SK-N-SH treated with all-trans-retinoic acid at 6 μM for 48 hours (cell line): ENCODE data around the gene NOL3.

ENCODE experiments used
- ATAC-seq: fragments of 200-7000 bp; cut with Tn5 transposase; 3 replicates; pipeline ENCODE4 v1.9.1; 2020; ENCODE audit warnings: mild to moderate bottlenecking, moderate library complexity
- ARNTL ChIP-seq: fragments of 450-650 bp; formaldehyde crosslinking; IDR thresholded peaks from 2 replicates; pipeline ENCODE4 v1.5.0; 2020; ENCODE audit warnings: low read depth, mild to moderate bottlenecking, moderate library complexity, borderline replicate concordance
- BACH2 ChIP-seq: fragments of 250-450 bp; sonication (Bioruptor Pico); IDR thresholded peaks from 2 replicates; pipeline ENCODE4 v1.9.0; 2021; ENCODE audit warnings: mild to moderate bottlenecking, borderline replicate concordance
- CREB5 ChIP-seq: fragments of 250-450 bp; sonication (Bioruptor Pico); IDR thresholded peaks from 2 replicates; pipeline ENCODE4 v1.5.1; 2020; ENCODE audit warnings: low read depth, mild to moderate bottlenecking, moderate library complexity
- GLIS3 ChIP-seq: fragments of 250-450 bp; sonication (Bioruptor Pico); IDR thresholded peaks from 2 replicates; pipeline ENCODE4 v1.5.0; 2020; ENCODE audit warnings: mild to moderate bottlenecking, moderate library complexity
- ISL1 ChIP-seq: fragments of 250-450 bp; sonication (Bioruptor Pico); IDR thresholded peaks from 2 replicates; pipeline ENCODE4 v2.1.2; 2022; ENCODE audit warnings: mild to moderate bottlenecking, moderate library complexity
- PATZ1 ChIP-seq: fragments of 250-450 bp; sonication (Bioruptor Pico); IDR thresholded peaks from 2 replicates; pipeline ENCODE4 v1.8.0; 2020; ENCODE audit warnings: mild to moderate bottlenecking, moderate library complexity, borderline replicate concordance
- POU6F1 ChIP-seq: fragments of 250-450 bp; sonication (Bioruptor Pico); IDR thresholded peaks from 2 replicates; pipeline ENCODE4 v1.8.0; 2021; ENCODE audit warnings: low read depth, mild to moderate bottlenecking, moderate library complexity, borderline replicate concordance
- PPARA ChIP-seq: fragments of 250-450 bp; sonication (Bioruptor Pico); IDR thresholded peaks from 2 replicates; pipeline ENCODE4 v1.5.0; 2020; ENCODE audit warnings: mild to moderate bottlenecking, borderline replicate concordance
- SNAI2 ChIP-seq: fragments of 250-450 bp; sonication (Bioruptor Pico); IDR thresholded peaks from 2 replicates; pipeline ENCODE4 v1.5.0; 2020; ENCODE audit warnings: mild to moderate bottlenecking, moderate library complexity
- TCF4 ChIP-seq: fragments of 250-450 bp; sonication (Bioruptor Pico); IDR thresholded peaks from 2 replicates; pipeline ENCODE4 v1.8.0; 2021; ENCODE audit warnings: mild to moderate bottlenecking, moderate library complexity, borderline replicate concordance
- TOX ChIP-seq: fragments of 250-450 bp; sonication (Bioruptor Pico); IDR thresholded peaks from 2 replicates; pipeline ENCODE4 v1.8.0; 2021; ENCODE audit warnings: mild to moderate bottlenecking, moderate library complexity, borderline replicate concordance
- TSHZ2 ChIP-seq: fragments of 250-450 bp; sonication (Bioruptor Pico); IDR thresholded peaks from 2 replicates; pipeline ENCODE4 v1.5.0; 2020; ENCODE audit warnings: mild to moderate bottlenecking, moderate library complexity
- ZFP3 ChIP-seq: fragments of 250-450 bp; sonication (Bioruptor Pico); IDR thresholded peaks from 2 replicates; pipeline ENCODE4 v1.5.0; 2020; ENCODE audit warnings: mild to moderate bottlenecking, moderate library complexity
- ZFP30 ChIP-seq: fragments of 450-650 bp; formaldehyde crosslinking; IDR thresholded peaks from 2 replicates; pipeline ENCODE4 v1.5.0; 2022; ENCODE audit warnings: mild to moderate bottlenecking, moderate library complexity
- ZNF70 ChIP-seq: fragments of 450-650 bp; formaldehyde crosslinking; IDR thresholded peaks from 2 replicates; pipeline ENCODE4 v1.5.0; 2020; ENCODE audit warnings: mild to moderate bottlenecking, moderate library complexity
- TF ChIP-seq, protein P1 (sequence below): fragments of 250-450 bp; sonication (Bioruptor Pico); IDR thresholded peaks from 2 replicates; pipeline ENCODE4 v1.5.1; 2021; ENCODE audit warnings: mild to moderate bottlenecking, moderate library complexity

Gene NOL3

GRCh38 chr16:67183627-67184452 lies 13.5 kb downstream of the NOL3 start, which contains the start of gene MATCAP1:
TSS of gene MATCAP1 (minus strand) at chr16:67183963. CDS start at chr16:67180610, 3,353 bp downstream.
- peak; percentile 86 for ATAC-seq
- TF ChIP-seq TSHZ2: peak; percentile 31; the same call in 1 of the 2 replicates
- TF ChIP-seq ZFP30 (CRISPR knock-in tag): no peak
- no peak for TF ChIP-seq ZFP3 (CRISPR knock-in tag)
- no peak for TF ChIP-seq PATZ1
- TF ChIP-seq, all 23 proteins: peak for 1

GRCh38 chr16:67184453-67184994 lies 14.2 kb downstream of the NOL3 start:
- ATAC-seq: peak; percentile 26
- no peak for TF ChIP-seq POU6F1 (CRISPR knock-in tag)
- TF ChIP-seq, all 23 proteins: peak for 0

- no peak for TF ChIP-seq TCF4 (CRISPR knock-in tag)
- TF ChIP-seq, protein P1, sequence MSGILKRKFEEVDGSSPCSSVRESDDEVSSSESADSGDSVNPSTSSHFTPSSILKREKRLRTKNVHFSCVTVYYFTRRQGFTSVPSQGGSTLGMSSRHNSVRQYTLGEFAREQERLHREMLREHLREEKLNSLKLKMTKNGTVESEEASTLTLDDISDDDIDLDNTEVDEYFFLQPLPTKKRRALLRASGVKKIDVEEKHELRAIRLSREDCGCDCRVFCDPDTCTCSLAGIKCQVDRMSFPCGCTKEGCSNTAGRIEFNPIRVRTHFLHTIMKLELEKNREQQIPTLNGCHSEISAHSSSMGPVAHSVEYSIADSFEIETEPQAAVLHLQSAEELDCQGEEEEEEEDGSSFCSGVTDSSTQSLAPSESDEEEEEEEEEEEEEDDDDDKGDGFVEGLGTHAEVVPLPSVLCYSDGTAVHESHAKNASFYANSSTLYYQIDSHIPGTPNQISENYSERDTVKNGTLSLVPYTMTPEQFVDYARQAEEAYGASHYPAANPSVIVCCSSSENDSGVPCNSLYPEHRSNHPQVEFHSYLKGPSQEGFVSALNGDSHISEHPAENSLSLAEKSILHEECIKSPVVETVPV (CRISPR knock-in tag): no peak
- no peak for TF ChIP-seq ISL1
- TF ChIP-seq BACH2 (CRISPR knock-in tag): no peak
- TF ChIP-seq SNAI2 (CRISPR knock-in tag): no peak
- no peak for TF ChIP-seq TSHZ2
- no peak for TF ChIP-seq ZFP3 (CRISPR knock-in tag)
- no peak for TF ChIP-seq PPARA (CRISPR knock-in tag)
- peak; percentile 62 for ATAC-seq
Observed at GRCh38 chr16:67184995-67185650, 14.8 kb downstream of the NOL3 start.

DNA sequence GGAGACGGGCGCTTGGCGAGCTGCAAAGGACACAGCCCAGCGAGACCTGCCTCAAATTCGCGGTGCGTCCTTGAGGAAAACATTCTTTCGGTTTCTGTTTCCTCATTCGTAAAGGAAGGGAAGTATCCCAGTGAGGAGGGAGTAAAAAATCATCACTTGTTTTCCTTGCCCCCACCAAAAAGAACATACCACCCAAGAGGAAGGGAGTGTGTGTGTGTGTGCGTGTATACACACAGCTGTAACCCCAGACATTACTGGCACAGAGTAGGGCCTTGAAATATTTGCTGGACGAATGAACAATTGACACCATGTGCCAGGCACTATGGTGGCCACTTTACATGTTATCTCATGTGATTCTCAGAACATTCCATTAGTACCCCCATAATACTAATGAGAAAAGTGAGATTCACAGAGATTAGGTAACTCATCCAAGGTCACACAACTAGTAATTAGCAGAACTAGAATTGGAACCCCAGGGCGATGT lies 15.4 kb downstream of the NOL3 start:
- no peak for ATAC-seq
- TF ChIP-seq TOX (CRISPR knock-in tag): no peak
- no peak for TF ChIP-seq PATZ1
- TF ChIP-seq ZFP3 (CRISPR knock-in tag): no peak
- TF ChIP-seq, protein P1 (CRISPR knock-in tag): no peak
- no peak for TF ChIP-seq CREB5 (CRISPR knock-in tag)
- TF ChIP-seq ZNF70: no peak
- no peak for TF ChIP-seq GLIS3 (CRISPR knock-in tag)
- no peak for TF ChIP-seq ZFP30 (CRISPR knock-in tag)
- TF ChIP-seq PPARA (CRISPR knock-in tag): no peak
- no peak for TF ChIP-seq ARNTL (CRISPR knock-in tag)
